Hematopoietic multipotent progenitor cell treated with erythropoietin and hydrocortisone succinate and interleukin-3 and kit ligand, for 15 days (in vitro differentiated cells): ENCODE data around the gene EIF4B.

ENCODE experiments used
- DNase-seq: peaks from one replicate; pipeline ENCODE4 v3.0.0-alpha.2; 2015; ENCODE audit warnings: low spot score

The EIF4B gene

DNA sequence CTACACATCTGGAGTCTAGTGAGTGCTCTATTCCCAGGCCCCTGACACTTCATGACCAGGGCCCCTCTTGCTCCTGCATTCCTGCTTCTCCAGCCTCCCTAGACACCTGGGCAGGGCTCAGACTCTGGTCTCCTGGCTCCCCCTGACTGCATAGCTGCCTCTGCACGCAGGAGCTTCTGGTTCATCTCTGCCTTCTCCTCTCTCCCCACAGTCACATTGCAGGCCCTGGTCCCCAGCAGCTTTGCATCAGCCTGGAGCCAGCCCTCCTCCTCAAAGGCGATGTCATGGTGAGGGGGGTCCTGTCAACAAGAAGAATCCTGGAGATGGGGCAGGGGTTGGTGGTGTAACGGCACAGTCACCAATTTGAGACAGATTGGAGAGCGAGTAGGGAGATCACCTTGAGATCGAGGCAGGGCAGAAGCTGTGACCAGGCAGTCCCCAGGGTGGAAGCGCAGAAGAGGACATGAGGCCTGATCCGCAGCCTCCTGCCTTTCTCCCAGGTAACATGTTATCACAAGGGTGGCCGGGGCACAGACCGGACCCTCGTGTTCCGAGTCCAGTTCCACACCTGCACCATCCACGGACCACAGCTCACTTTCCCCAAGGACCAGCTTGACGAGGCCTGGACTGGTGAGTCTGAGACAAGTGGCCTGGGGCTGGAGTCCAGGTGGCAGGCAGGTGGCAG, 51.7 kb downstream of the EIF4B start:
- DNase-seq, result no peak

DNA sequence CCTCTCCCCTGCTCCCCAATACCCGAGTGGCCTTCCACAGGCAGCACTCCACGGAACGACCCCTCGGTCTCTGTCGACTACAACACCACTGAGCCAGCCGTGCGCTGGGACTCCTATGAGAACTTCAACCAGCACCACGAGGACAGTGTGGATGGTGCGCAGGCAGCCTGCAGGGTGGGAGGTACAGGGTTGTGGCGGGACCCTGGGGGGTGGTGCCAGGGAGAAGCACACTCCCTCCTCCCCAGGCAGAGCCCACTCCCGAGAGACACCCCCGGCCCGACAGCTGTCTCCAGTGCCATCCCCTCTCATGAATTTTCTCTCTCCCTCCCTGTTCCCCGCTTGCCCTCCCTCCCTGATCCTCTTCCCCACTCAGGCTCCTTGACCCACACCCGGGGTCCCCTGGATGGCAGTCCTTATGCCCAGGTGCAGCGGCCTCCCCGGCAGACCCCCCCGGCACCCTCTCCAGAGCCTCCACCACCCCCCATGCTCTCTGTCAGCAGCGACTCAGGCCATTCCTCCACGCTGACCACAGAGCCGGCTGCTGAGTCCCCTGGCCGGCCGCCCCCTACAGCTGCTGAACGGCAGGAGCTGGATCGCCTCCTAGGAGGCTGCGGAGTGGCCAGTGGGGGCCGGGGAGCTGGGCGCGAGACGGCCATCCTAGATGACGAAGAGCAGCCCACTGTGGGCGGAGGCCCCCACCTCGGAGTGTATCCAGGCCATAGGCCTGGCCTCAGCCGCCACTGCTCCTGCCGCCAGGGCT, 52.6 kb downstream of the EIF4B start:
- no peak for DNase-seq

DNA sequence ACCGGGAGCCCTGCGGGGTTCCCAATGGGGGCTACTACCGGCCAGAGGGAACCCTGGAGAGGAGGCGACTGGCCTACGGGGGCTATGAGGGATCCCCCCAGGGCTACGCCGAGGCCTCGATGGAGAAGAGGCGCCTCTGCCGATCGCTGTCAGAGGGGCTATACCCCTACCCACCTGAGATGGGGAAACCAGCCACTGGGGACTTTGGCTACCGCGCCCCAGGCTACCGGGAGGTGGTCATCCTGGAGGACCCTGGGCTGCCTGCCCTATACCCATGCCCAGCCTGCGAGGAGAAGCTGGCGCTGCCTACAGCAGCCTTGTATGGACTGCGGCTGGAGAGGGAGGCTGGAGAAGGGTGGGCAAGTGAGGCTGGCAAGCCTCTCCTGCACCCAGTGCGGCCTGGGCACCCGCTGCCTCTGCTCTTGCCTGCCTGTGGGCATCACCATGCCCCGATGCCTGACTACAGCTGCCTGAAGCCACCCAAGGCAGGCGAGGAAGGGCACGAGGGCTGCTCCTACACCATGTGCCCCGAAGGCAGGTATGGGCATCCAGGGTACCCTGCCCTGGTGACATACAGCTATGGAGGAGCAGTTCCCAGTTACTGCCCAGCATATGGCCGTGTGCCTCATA, 53.3 kb downstream of the EIF4B start:
- DNase-seq, result no peak

DNA sequence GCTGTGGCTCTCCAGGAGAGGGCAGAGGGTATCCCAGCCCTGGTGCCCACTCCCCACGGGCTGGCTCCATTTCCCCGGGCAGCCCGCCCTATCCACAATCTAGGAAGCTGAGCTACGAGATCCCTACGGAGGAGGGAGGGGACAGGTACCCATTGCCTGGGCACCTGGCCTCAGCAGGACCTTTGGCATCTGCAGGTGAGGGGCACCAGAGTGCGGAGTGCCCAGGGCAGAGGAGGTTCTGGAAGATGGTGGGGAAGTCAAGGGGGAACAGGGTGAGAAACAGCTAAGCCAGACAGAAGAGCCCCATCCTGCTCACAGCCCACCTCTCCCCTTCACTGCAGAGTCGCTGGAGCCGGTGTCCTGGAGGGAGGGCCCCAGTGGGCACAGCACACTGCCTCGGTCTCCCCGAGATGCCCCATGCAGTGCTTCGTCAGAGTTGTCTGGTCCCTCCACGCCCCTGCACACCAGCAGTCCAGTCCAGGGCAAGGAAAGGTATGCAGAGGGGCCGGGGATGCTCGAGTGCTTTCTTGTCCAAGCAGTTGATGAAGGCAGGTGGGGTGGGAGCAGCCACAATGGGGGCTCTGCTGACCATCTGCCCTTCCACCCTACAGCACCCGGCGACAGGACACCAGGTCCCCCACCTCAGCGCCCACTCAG, 53.9 kb downstream of the EIF4B start:
- DNase-seq, result no peak

DNA sequence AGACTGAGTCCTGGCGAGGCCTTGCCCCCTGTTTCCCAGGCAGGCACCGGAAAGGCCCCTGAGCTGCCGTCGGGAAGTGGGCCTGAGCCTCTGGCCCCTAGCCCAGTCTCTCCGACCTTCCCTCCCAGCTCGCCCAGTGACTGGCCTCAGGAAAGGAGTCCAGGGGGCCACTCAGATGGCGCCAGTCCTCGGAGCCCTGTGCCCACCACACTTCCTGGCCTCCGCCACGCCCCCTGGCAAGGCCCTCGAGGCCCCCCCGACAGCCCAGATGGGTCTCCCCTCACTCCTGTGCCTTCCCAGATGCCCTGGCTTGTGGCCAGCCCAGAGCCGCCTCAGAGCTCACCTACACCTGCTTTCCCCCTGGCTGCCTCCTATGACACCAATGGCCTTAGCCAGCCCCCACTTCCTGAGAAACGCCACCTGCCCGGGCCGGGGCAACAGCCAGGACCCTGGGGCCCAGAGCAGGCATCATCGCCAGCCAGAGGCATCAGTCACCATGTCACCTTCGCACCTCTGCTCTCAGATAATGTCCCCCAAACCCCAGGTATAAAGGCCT, 54.5 kb downstream of the EIF4B start:
- no peak for DNase-seq

DNA sequence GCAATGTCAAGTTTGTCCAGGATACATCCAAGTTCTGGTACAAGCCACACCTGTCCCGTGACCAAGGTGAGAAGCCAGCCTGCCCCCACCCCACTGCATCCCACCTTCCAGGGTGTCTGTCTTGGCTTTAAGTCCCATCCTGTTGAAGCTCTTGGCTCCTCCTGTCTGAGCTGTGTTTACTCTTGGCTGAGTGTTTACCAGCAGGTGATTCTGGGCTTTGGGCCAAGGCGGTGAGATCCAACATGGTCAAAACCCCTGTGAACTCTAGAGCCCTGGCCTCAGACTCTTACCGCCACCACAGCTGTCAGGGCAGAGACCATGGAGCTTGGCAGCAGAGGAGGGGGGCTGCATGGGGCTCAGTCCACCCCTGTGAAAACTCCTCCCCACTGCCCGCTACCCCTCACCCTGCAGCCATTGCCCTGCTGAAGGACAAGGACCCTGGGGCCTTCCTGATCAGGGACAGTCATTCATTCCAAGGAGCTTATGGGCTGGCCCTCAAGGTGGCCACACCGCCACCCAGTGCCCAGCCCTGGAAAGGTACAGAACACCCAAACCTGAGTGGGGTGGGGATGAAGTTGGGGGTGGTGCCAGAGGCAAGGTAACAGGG, 55.3 kb downstream of the EIF4B start:
- no peak for DNase-seq

DNA sequence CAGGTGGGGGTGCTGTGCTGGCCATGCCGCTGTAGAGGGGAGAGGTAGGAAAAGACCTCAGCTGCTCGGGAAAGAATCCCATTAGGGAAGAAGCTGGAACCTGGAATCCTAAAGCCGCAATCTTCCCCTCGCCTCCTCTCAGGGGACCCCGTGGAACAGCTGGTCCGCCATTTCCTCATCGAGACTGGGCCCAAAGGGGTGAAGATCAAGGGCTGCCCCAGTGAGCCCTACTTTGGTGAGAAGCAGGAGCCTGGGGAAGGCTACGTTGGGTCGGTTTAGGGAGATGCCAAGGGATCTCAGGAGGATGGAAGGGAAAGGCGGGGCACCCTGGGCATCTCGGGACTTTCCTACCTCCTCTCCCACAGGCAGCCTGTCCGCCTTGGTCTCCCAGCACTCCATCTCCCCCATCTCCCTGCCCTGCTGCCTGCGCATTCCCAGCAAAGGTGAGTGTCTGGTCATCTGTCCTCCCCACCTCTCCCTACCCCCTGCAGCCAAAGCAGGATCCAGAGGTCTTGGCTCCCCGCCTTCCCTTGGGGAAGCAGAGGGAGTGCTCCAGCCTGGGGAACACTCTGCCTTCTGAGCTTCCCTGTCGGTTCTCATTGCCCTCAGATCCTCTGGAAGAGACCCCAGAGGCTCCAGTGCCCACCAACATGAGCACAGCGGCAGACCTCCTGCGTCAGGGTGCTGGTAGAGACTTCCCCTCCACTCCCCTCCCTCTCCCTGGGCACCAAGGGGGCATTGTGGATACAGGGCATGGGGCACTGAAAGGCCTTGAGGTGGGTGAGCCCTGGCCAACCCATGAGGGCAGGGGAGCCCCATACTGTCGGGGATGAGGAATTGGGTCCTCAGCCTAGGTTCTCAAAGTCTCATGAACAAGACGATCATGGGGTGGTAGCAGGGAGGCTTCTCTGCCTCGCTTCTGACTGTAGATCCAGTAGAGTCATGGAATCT, 56.0 kb downstream of the EIF4B start:
- DNase-seq, result no peak

DNA sequence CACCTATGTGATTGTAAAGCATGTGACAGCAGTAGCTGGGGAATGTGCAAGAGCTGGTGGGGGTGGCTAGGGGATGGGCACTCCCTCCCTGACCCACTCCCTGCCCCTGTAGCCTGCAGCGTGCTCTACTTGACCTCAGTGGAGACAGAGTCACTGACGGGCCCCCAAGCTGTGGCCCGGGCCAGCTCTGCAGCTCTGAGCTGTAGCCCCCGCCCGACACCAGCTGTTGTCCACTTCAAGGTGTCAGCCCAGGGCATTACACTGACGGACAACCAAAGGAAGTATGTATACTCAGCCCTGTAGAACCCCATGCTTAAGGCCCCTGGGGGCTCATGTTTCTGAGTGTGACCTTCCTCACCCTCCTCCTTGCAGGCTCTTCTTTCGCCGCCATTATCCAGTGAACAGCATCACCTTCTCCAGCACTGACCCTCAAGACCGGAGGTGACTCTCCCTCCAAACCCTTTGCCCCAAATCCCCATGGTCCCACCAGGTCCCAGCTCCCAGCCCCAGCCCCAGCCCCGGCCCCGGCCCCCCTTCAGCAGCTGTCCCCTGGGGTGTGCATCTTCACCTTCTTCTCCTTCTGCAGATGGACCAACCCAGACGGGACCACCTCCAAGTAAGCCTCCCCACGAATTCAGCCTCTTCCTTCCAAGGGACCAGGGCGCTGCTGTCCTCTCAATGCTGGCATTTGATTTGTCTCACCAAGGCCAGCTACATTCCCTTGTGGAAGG, 56.9 kb downstream of the EIF4B start:
- no peak for DNase-seq

DNA sequence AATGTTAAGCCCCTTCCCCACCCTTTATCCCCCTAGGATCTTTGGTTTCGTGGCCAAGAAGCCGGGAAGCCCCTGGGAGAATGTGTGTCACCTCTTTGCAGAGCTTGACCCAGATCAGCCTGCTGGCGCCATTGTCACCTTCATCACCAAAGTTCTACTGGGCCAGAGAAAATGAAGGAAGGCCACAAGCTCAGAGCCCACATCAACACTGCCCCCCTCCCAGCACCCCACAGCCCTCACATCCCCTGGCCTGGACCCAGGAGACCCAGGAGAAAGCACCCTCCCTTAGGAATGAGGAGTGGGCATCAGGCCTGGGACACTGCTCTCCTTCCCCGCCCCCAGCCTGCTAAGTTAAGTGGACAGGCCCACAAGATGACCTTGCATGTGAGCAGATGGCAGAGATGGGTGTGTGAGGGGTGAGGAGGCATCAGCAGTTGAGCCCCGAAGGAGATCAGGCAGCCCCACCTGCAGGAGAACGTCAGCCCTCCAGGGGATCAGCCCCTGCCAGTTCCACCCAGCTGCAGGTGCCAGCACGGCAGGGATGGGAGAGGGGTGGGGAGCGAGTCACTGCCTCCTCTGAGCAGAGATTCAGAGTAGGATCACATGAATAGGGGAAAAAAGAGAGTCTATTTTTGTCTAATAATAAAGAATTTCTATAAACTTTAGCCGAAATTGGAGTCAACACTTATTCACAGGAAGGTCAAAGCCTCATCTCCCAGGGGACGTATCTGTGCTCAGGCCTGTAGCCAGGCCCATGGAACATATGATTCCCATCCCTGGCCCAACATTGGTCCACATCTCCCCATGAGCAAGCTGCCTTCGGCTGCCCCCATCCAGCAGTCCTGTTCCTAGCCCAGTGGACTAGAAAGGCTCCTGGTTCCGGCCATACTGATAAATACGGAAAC, 57.7 kb downstream of the EIF4B start:
- no peak for DNase-seq

DNA sequence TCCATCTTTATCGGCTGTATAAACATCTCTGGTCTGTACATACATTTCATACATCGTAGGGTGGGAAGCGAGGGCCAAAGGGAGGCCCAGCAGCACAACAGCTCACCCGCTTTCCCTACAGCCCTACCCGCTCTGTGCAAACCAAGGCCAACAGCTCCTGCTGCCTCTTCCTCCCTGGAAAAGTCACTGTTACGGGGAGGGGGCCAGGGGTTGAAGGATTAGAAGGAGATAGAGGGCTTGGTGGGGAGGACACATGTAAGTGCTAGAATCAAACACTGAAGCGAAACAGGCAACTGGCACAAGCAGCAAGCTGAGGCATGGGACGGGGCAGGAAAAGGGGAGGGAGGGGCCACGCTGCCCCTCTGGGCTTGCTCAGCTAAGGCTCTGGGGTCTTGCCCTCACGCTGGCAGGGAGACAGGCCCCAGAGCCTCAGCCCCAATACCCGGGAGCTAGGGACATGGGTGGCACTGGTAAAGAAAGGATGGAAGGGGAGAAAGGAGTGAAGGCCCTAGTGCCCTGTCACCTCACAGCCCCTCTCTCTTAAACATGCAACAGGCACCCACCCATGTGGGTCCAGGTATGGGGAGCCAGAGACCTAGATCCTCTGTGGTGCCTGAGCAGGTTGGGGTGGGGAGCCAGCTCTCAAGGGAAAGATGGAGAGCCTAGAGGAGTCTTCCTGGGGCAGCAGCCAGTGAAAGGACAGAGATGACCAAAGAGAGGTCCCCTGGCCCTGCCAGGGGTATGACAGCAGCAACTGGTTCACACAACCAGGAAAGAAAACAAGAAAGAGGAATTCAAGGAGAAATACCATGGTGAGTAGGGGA, 58.6 kb downstream of the EIF4B start:
- no peak for DNase-seq

DNA sequence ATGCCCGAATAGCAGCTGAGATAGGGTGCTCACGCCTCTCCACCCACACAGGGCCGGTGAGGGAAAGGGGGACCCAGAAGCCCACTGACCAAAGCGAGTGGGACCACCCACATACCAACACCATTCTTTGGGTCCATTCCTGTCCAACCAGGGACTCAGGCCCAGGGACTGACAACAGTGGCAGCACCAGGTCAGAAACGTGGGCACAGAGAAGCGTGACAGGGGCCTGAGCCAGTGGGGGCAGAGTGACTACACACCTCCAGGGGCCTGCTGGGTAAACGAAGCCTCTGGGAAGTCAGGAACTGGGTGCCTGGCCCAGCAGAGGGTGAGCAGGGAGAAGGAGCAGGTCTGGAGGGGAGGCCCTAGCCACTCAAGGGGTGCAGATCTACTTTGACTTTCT, 59.2 kb downstream of the EIF4B start:
- DNase-seq, result no peak

DNA sequence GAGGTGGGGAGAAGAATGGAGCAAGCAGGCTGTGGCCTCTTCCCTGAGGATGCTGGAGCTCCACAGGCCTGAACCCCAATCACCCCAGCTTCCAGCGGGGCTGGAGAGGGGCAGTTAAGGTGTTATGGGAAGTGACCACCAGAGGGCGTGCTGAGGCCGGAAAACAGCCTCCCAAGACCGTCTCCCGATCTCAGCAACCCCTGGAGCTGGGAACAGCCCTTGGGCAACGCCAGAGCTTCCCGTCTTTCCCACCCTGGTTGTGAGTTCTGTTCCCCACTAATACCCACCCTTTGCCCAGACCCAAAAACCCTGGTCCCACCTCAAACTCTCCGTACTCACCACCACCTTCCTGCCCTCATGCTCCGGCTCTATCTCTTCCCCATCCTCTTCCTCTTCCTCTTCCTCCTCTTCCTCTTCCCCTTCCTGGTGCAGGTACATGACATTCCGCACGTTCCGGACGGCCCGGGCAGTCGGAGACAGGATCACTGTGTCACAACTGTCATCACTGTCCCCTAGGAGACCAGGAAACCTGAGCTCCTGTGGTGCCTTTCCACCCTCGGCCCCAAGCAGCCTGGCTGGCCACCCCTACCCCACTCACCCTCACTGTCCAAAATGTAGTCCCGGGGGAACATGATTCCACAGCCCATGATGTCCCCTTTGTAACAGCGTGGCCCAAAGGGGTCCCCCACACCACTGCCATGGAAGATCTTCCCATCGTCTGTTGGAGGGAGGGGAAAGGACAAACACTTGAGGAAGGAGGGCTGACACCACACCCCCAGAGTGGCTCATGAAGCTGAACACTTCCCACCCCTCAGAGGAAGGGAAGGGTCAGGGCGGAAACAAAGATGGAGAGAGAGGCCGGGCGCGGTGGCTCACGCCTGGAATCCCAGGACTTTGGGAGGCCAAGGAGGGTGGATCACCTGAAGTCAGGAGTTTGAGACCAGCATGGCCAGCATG, 60.0 kb downstream of the EIF4B start:
- peak; percentile 78 for DNase-seq

DNA sequence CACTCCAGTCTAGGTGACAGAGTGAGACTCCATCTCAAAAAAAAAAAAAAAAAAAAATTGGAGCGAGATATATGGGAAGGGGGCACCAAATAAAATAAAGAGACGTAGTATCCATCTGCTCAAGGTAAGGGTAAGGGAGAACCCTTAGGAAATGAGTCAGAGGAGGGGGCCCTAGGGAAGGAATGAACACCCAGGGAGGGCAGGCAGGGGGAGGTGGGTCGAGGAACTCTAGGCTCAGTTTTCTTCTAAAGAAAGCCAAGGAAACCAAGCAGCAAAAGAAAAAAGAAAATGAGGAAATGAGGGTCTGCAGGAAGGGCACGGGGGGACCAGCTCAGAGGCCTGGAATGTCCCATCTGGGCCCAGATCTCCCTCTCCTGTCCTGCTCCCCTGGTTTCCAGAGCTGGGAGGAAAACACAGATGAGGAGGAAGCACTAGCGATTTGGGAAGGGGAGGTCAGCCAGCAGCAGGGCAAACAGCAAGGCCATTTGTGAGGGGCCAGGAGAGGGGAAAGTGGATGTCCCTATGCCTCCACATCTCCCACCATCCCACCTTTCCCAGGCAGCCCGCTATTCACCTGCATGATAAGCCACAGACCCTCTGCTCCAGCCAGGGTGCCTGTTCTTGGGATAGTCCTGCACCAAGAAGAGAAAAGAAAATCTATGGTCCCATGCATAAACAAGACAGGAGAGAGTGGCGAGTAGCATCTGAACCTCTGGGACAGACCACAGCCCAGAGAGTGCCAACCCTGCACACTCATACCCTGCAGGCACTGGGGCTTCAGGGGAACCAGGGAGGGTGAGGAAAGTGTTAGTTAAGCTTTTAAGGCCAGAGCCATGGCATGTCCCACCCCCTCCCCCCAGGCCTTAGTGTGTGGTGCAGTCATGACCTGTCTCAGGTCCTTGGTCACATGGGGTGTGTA, 61.1 kb downstream of the EIF4B start:
- DNase-seq, result no peak

DNA sequence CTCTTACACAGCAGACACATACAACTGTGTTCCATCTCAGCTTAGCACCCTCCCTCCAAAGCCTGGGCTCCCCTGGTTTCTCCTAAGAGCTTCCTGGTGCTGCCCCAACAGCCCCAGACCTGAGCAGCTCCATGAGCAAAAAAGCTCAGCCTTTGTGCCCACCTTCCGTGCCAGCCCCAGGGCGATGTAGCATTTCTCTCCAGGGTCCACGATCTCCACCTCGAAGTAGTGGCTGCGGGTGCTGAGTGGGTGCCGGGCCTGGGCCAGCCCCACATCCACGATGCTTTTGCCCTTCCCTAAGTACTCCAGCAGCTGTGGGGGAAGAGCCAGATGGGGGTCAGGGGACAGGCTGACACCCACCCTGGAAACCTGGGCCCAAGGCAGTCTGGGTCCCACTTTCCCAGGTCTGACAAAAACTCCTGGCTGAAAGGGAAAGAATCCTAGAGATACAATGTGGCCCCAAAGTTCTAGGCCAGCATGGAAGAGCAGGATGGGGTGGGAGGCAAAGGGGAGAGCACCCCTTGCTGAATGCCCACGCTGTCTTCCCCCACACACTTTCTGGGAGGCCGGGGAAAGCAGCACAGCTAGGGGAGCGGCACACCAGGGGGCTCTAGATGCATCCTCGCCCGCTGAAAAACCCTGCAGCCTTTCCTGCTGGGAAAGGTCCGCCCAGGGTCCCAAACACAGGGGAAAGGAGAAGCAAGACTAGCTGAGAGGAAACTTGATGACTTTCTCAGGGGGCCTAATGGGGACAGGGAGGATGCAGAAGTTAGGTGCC, 61.9 kb downstream of the EIF4B start:
- no peak for DNase-seq
